ENCODE measurements around the gene PHACTR1. TPM values are rescaled to one million over a fixed set of nuclear protein-coding genes. Genes with fewer than 3 reads are reported as not detected.

The PHACTR1 gene
- total RNA-seq, 1 donor from 2014 or later, result 2.2 TPM

- Histone ChIP-seq H3K27me3 (ENCODE audit: control insufficient read depth, insufficient read depth, low read length) (no peaks in the 10 kb centered on the region), H3K36me3 (ENCODE audit: control insufficient read depth, insufficient read depth, low read length) (no peaks in the 10 kb centered on the region), H3K4me3 (ENCODE audit: low read depth, low read length) (no peak overlapping the region)
- TF ChIP-seq CTCF (IDR thresholded peaks at IDR 0.05; ENCODE audit: insufficient read depth, low read length, poor library complexity, severe bottlenecking), result no peak
- no peak for DNase-seq (ENCODE audit: low read depth)
Measured at GRCh38 chr6:13229205-13230085, 512.9 kb downstream of the PHACTR1 start.

DNA sequence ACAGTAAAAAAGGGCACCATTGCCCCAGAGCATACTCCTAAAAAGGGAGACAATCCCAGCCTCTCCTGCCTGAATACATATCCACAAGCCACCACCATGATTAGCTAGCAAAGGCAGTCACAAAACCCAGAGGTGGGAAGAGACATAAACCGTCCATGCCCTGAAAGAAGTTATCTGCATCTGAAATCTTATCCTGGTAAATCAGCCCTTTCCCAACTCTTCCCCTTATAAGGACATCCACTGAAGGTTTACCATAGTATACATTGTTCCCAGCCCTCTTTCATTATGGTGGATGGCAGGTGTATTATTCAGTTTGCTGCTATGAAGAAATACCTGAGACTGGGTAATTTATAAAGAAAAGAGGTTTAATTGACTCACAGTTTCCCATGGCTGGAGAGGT is 516.5 kb downstream of the PHACTR1 start:
- Histone ChIP-seq H3K36me3 (ENCODE audit: control insufficient read depth, insufficient read depth, low read length) (no peaks in the 10 kb centered on the region), H3K27me3 (ENCODE audit: control insufficient read depth, insufficient read depth, low read length) (no peaks in the 10 kb centered on the region), H3K4me3 (ENCODE audit: low read depth, low read length) (no peak overlapping the region)
- no peak for TF ChIP-seq CTCF (IDR thresholded peaks at IDR 0.05; ENCODE audit: insufficient read depth, low read length, poor library complexity, severe bottlenecking)
- DNase-seq (ENCODE audit: low read depth), result no peak

- no peaks in the 10 kb centered on the region for H3K36me3 ChIP-seq (ENCODE audit: control insufficient read depth, insufficient read depth, low read length)
- H3K27me3 ChIP-seq (ENCODE audit: control insufficient read depth, insufficient read depth, low read length), result no peaks in the 10 kb centered on the region
- TF ChIP-seq CTCF (IDR thresholded peaks at IDR 0.05; ENCODE audit: insufficient read depth, low read length, poor library complexity, severe bottlenecking), result no peak
- H3K4me3 ChIP-seq (ENCODE audit: low read depth, low read length), result no peak overlapping the region
- DNase-seq (ENCODE audit: low read depth), result no peak
Measured at GRCh38 chr6:13234130-13234529, 517.6 kb downstream of the PHACTR1 start.

DNA sequence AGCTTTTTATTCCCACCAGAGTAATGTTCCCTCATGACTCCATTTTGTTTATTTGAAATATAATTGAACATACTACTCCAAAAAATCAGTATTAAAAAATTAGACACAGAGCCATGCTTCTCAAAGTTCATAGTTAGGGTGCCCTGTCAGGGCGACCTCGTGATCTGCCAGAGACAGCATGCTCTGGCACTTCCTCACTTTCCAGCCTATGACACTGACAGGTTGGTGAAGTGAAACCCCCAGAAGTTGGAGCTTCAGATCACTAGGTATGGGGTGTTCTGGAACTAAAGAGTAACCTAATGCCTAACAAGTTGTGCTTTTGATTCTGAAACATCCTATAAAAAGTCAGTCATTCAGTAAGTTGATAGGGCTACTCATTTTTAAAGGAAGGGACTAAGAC is 518.8 kb downstream of the PHACTR1 start:
- Histone ChIP-seq H3K27me3 (ENCODE audit: control insufficient read depth, insufficient read depth, low read length) (no peaks in the 10 kb centered on the region), H3K36me3 (ENCODE audit: control insufficient read depth, insufficient read depth, low read length) (no peaks in the 10 kb centered on the region), H3K4me3 (ENCODE audit: low read depth, low read length) (no peak overlapping the region)
- DNase-seq (ENCODE audit: low read depth), result no peak
- TF ChIP-seq CTCF (IDR thresholded peaks at IDR 0.05; ENCODE audit: insufficient read depth, low read length, poor library complexity, severe bottlenecking), result no peak

DNA sequence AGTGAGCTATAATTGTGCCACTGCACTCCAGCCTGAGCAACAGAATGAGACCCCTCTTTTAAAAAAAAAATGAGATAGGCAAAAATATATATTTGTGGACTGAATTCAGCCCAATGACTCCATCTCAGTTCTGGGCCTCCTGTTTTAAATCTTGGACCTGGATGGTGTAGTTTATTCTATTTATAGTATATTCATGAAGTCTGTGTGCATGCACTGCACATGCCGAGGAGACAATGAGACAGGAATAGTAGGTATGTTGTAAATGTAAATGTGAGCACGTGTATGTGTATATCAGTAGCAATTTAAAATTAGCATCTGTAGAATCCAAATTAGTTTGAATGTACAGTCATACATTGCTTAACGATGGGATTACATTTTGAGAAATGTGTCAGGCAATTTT is 520.8 kb downstream of the PHACTR1 start:
- Histone ChIP-seq H3K27me3 (ENCODE audit: control insufficient read depth, insufficient read depth, low read length) (no peaks in the 10 kb centered on the region), H3K36me3 (ENCODE audit: control insufficient read depth, insufficient read depth, low read length) (no peaks in the 10 kb centered on the region), H3K4me3 (ENCODE audit: low read depth, low read length) (no peak overlapping the region)
- DNase-seq (ENCODE audit: low read depth), result no peak
- TF ChIP-seq CTCF (IDR thresholded peaks at IDR 0.05; ENCODE audit: insufficient read depth, low read length, poor library complexity, severe bottlenecking), result no peak

DNA sequence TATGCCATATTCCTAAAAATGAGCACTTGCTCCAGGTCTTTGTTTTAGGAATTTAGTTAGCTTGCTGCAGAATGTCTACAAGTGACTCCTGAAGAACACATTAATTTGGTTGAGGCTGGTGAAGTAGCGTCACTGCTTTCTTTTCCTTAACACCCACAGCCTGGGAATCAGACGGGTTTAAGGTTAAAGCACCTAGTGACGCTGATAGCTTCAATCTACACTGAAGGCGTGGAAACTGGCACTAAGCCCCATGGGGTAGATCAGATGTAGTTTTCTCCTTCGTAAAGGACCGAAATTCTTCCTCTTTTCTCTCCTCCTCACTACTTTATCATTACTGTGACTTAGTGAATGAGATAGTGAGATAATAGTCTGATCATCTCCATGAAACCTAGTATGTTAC is 521.5 kb downstream of the PHACTR1 start:
- Histone ChIP-seq H3K27me3 (ENCODE audit: control insufficient read depth, insufficient read depth, low read length) (no peaks in the 10 kb centered on the region), H3K4me3 (ENCODE audit: low read depth, low read length) (no peak overlapping the region), H3K36me3 (ENCODE audit: control insufficient read depth, insufficient read depth, low read length) (no peaks in the 10 kb centered on the region)
- DNase-seq (ENCODE audit: low read depth), result no peak
- TF ChIP-seq CTCF (IDR thresholded peaks at IDR 0.05; ENCODE audit: insufficient read depth, low read length, poor library complexity, severe bottlenecking), result no peak
